Mucosa of gallbladder (tissue), 1 donor: ENCODE data around the gene PNPLA7. TPM values are rescaled to one million over a fixed set of nuclear protein-coding genes. Genes with fewer than 3 reads are reported as not detected.

Experiments
- DNase-seq: peaks from one replicate; pipeline ENCODE4 v3.0.0-alpha.2; 2020; ENCODE audit warnings: low spot score
- total RNA-seq: library from RNA; stranded (reverse); gene quantifications from one replicate; pipeline ENCODE4 v1.2.1, GENCODE V29; 2021
- donor health status: DM: no; HTN: no; CAD: no.

PNPLA7 gene
- total RNA-seq, 1 donor from 2014 or later: 16.5 TPM

GRCh38 chr9:137434498-137435380 lies 115.5 kb downstream of the PNPLA7 start:
- no peak for DNase-seq

- no peak for DNase-seq
Observed at GRCh38 chr9:137433916-137434431, 116.2 kb downstream of the PNPLA7 start.

DNA sequence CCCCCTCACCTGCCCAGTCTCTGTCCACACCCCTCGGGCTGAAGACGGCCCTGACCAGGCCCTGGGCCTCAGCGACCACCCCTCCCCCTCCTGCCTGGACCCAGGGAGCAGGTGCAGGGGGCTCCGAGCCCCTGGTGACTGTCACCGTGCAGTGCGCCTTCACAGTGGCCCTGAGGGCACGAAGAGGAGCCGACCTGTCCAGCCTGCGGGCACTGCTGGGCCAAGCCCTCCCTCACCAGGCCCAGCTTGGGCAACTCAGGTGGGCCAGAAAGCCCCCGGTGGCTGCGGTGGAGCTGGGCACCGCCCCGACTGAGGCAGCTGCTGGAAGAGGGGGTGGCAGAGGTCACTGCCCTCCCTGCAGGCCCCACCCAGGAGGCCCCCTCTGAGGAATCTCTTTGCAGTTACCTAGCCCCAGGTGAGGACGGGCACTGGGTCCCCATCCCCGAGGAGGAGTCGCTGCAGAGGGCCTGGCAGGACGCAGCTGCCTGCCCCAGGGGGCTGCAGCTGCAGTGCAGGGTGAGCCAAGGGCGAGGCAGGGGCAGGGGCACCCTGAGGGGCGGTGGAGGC lies 116.8 kb downstream of the PNPLA7 start:
- no peak for DNase-seq

DNA sequence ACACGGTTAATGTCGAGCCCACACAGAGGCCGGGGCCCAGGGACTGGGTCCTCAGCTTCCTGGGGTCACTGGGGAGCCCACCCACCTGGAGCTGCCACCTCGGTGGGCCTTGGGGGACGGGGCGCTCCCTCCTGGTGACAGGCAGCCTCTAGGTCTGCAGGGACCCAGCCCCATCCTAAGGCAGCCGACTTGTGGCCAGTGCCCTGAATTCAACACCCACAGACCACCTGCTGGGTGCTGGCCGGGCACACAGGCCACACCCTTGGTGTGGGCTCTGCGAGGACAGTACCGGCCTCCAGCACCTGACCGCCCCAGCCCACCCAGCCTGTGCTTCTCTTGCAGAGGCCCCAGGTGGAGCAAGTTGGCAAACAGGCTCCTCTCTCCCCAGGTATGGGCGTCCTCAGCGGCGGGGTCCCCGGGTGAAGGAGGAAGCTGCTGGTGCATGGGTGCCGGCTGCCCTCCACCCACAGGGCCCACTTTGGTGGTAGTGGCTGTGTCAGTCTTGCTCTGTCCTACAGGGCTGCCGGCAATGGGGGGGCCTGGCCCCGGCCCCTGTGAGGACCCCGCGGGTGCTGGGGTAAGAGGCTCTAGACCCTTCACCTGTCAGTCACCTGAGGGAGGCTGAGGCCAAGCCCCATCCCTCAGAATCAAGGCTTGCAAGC lies 117.4 kb downstream of the PNPLA7 start:
- DNase-seq: no peak

DNA sequence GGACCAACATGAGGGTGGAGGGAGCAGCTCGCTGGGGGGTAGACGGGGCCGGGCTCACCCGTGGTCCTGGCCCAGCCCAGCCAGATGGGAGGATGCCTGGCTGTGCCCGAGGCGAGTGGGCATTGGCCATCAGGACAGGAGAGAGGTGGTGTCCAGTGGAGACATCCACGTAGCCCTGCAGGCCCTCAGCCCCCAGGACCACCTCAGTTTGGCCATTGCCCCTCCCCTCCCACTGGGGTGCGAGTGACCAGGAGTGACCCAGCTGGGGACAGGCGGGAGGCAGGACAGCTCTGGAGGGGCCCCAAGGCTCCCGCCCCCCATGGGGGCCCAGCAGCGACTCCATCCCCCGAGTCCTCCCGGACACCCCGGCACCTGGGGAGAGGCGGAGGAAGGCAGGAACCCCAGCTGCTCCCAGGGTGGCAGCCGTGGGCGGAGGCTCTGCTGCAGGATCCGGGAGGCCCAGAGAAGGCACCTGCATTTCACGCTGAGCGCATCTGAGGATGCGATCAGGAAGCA lies 118.7 kb downstream of the PNPLA7 start:
- no peak for DNase-seq

DNA sequence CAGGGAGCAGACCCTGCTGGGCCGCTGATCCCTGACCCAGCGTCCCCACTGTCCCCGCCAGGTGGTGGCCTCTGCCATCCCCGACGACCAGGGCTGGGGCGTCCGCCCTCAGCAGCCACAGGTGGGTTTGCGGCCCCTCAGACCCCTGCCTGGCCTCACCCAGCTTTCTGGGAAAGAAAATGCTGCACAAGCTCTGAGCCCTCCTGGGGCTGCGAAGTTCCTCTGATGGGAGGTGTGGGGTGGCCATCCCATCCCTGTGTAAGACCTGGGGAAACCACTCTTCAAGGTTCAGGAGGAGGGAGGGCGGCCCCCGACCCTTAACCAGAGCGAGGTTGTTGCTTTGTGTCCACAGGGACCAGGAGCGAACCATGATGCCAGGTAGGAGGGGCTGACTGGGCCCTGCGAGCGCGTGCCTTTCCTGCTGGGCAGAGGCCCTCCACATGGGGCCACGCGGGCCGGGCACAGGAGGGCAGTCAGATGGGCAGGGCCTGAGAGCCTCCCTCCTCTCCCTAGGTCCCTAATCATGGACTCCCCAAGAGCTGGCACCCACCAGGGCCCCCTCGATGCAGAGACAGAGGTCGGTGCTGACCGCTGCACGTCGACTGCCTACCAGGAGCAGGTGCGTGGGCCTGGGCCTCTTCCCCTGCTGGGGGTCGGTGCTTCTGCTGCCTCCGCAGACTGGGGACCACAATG lies 119.3 kb downstream of the PNPLA7 start:
- DNase-seq: no peak

DNA sequence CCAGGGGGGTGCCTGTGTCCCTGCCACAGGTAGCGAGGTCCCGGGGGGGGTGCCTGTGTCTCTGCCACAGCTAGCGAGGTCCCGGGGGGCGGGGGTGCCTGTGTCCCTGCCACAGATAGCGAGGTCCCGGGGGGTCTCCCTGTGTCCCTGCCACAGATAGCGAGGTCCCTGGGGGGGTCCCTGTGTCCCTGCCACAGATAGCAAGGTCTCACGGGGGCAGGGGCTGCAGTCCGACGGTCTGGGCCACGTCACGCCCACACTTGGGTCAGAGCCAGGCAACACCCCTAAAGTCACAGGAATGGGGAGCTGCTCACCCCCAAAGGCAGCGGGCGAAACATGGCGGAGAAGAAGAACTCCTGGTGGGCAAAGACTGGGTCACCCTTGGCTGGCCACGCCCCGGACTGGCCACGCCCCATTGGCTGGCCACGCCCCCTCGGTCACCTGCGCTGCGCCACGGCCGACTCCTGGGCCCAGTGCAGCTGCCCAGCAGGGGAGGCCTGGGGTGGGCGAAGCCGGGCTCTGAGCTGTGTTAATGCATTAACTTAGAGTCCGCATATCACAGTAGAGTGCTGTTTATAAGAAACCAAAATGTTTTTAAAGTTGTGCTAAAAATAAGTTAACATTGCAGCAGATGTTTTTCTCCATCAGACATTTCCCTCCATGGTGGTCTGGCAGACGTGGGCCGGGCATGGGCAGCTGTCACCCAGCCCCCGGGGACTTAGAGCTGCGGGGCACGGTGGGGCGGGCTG lies 120.1 kb downstream of the PNPLA7 start:
- DNase-seq: no peak

- no peak for DNase-seq
Observed at GRCh38 chr9:137429546-137429890, 120.7 kb downstream of the PNPLA7 start.

GRCh38 chr9:137428841-137429545 lies 121.2 kb downstream of the PNPLA7 start:
- no peak for DNase-seq

- DNase-seq: no peak
Observed at GRCh38 chr9:137428311-137428630, 121.9 kb downstream of the PNPLA7 start.

DNA sequence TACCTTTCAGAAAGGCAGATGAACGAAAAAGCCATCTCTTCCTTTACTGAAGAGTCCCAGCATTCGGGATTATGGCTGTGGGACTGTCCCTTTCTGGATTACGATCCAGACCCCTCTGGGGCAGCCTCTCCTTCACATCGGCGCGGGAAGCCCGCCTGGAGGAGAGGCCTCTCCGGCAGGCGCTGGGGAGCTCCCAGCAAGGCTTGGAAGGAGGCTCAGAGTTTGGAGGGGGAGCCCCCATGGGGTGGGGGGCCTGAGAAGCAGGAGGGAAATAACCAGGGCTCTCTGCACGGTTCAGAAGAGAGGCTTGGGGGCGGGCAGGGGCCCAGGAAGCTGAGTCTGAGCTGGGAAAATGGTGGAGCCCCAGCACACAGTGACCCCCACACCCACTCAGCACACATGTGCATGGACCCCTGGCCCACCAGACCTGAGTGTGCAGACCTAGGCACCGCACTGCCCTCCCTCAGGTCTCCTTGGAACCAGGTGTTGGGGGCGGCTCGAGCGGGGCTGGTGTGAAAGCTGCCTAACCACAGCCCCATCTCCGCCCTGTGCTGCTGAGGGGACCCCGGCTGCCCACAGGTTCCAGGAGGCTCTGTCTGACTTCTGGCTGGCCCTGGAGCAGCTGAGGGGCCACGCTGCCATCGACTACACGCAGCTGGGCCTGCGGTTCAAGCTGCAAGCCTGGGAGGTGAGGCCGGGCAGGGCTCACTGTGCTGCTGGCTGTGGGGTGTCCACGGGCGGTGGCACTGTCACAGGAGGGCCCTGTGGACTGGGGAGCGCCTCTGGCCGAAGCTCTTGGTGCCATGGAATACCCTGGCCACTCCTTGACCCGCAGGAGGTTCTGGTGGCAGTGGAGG lies 122.5 kb downstream of the PNPLA7 start:
- no peak for DNase-seq

- DNase-seq: no peak
Observed at GRCh38 chr9:137426018-137426681, 124.1 kb downstream of the PNPLA7 start.

- no peak for DNase-seq
Observed at GRCh38 chr9:137423514-137424291, 126.5 kb downstream of the PNPLA7 start.

- DNase-seq: peak; percentile 93
Observed at GRCh38 chr9:137422604-137423513, 127.3 kb downstream of the PNPLA7 start, which contains the start of the genes EXD3 and NOXA1. EXD3 (minus strand) TSS chr9:137423162; CDS start chr9:137395357, 27,805 bp downstream. NOXA1 (plus strand) TSS chr9:137423393; CDS start chr9:137423530, 137 bp downstream.

GRCh38 chr9:137421838-137422603 lies 128.2 kb downstream of the PNPLA7 start:
- no peak for DNase-seq
